Stimulated activated CD4-positive, alpha-beta T cell treated with anti-CD3 and anti-CD28 coated beads, Interleukin-1b, Interleukin-23, amount 100 ng/mL, for 48 hours (primary cell): Measurements from ENCODE around the gene MVK.

ENCODE experiments used
- DNase-seq: peaks from one replicate; pipeline ENCODE4 v3.0.0-alpha.2; 2020

The MVK gene

DNA sequence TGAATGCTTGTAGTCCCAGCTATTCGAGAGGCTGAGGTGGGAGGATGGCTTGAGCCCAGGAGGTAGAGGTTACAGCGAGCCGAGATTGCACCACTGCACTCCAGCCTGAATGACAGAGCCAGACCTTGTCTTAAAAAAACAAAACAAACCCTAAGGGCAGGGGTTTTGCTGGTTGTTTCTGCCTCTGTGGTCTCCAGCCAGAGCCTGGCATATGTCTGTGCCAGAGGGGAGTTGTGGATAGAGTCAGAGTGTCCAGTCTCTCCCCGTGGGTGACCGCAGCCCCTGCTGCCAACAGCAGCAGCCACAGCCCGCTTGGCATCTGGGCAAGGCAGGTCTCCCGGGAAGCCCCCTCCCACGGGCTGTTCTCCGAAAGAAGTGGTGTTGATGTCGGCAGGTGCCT, 37.6 kb downstream of the MVK start:
- no peak for DNase-seq

GRCh38 chr12:109612003-109612402, 38.4 kb downstream of the MVK start:
- no peak for DNase-seq

GRCh38 chr12:109612975-109613502, 39.4 kb downstream of the MVK start:
- no peak for DNase-seq

- DNase-seq, result no peak
Measured at GRCh38 chr12:109613649-109614455, 40.3 kb downstream of the MVK start.

DNA sequence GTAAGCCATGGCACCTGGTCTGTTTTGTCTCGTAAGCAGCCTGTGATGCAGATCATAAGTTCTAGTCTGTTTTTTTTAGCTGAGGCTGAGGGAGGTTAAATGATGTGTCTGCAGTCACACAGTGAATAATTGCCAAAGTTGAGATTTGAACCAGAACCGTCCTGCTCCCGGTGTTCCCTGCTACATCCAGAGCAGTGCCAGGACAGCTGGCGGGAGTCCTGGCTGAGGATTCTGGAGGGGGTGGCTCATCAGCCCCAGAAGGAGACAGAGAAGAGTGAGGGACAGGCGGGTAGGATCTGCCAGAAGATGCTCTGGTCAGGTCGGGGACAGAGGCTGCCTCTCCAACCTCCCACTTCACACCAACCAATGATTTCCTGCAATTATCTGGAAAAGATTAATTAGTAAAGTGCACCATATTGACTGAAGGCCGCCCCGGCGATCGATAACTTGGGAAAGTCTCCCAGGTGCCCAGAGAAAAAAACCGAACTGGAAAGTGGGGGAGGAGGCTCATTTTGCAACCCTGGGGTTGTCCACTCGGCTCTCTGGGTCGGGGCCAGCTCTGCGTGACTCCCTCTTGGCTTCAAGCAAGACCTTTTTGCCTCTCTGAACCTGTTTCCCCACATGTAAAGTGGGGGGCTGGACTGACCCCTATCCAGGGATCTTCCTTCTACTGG, 42.1 kb downstream of the MVK start:
- DNase-seq, result no peak

DNA sequence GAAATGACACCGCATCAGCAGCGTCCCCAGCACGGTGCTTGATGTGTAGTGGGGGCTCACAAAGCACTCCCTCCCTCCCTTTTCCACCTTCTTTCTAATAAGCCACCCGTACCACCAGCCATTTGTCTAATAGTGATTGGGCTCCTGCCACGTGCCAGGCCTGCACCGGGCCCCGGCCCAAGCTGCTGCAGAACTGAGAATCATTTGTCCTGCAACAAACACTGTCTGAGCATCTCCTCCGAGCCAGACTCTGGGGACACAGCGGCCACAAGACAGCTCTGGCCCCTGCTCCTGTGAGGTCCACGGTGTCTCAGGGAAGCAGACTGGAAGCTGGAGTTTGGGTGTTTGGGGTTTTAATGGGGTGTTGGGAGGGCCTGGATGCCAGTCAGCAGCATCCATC, 43.9 kb downstream of the MVK start:
- DNase-seq, result no peak

GRCh38 chr12:109618082-109618481, 44.5 kb downstream of the MVK start:
- DNase-seq, result no peak

DNA sequence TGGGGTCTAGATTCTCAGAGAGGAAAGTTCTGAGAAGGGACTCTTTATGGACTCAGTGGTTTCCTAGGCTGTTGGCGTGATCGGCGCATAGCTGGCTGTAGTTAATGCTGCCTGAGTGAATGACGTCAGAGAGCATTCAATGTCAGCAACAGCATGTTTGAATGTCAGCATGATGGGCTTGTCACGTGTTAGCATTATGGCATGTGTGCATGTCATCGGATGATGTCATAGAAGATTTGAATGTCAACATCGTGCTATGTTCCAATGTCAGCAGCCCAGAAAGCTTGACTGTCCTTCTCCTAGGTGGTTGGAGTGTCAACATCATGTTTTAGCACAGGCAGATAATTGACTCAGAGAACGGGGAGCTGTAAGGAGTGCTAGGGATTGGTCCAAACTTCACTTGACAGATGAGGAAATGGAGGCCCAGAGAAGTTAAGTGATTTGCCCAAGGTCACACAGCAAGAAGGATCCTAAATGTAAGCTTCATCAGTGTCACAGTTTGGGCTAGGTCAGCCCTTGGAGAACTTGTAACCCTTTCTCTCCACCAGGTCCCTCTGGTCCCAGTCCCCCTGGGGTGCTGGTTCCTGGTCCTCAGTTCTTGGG, 45.5 kb downstream of the MVK start:
- DNase-seq, result no peak

DNA sequence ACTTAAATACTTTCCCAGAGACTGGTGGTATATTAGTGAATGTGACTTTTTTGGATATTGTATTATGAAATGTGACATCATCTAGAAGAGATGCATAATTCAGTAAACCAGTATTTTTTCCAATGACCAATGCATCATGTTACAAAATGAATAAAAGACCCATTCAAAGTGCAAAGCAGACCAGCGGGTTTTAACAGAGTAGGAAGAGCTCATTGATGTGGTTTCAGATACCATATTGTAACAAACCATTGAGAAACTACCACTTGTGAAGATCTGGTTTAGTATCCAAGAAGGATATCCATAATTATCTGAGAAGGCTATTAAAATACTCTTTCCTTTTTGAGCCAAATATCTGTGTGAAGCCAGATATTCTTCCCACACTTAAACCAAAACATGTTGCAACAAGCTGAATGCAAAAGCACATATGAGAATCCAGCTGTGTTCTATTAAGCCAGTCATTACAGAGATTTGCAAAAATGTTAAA, 47.7 kb downstream of the MVK start:
- no peak for DNase-seq

- no peak for DNase-seq
Measured at GRCh38 chr12:109621901-109622364, 48.3 kb downstream of the MVK start.

GRCh38 chr12:109624467-109624866, 50.9 kb downstream of the MVK start:
- DNase-seq, result no peak

DNA sequence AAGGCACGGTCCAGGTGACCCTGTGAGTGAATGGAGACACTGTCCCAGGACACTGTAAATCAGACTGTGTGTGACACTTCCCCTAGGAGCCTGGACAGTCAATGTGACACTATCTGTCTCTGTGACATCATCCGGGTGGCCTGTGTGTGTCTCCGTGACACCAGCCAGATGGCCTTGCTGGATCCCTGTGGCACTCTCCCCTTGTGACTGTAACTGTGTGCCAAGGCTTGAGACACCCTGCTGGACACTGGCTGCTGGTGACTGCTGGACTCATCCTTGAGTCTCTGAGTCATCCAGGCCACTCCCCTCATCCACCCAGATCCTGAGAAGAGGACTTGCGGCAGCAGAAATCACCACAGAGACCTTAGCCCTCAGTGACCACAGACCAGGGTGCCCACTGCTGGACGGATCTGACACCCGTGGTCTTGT, 51.6 kb downstream of the MVK start:
- no peak for DNase-seq

- DNase-seq, result no peak
Measured at GRCh38 chr12:109625749-109626377, 52.3 kb downstream of the MVK start.

- DNase-seq, result no peak
Measured at GRCh38 chr12:109626378-109627115, 53.0 kb downstream of the MVK start.

DNA sequence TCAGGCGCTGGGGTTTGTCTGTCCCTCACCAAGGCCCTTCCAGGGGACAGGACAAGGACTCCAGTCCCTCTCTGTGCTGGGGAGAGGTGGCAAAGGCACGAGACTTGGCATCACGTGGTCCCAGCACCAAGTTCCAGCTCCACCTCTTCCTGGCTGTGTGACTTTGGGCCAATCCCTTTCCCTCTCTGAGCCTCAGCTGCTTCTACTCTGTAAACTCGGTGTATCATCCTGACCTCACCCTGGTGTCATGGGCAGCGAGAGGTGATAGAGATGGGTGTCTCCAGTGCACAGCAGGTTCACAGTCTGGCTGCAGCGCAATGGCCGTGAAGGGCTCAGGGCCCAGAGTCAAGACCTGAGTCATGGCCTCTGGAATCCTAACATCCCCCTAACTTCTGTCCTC, 54.0 kb downstream of the MVK start:
- no peak for DNase-seq

DNA sequence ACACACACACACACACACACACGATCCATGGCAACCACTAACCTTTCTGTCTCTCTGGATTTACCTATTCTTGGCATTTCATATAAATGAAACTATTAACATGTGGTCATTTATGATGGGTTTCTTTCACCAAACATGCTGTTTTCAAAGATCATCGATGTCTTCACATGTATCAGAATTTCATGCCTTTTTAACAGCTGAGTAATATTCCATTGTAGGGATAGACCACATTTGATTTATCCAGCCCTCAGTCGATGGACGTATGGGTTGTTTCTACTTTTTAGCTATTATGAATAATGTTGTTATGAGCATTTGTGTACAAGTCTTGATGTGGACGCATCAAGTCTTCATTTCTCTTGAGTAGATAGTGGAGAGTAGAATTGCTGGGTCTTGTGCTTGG, 56.5 kb downstream of the MVK start:
- DNase-seq, result no peak

DNA sequence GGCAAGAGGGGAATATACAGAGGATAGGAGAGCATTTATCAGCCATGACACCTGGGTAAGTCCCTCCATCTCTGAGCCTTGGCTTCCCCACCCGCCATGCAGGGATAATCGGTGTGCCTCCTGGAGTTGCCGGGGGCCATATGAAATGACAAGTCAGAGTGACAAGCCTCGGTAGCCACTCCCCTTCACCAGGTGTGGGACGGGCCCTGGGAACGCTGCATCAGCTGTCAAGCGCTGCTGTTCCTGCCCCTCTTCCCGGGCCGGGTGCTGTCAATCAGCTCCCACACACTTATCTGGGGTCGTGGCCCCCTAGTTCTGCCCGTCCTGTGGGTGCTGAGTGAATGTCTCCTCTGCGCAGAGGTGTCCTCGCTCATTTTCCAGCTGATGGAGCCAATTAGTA, 57.2 kb downstream of the MVK start:
- DNase-seq, result no peak

- DNase-seq, result no peak
Measured at GRCh38 chr12:109631302-109631701, 57.7 kb downstream of the MVK start.

GRCh38 chr12:109631751-109632150, 58.2 kb downstream of the MVK start:
- DNase-seq, result no peak

GRCh38 chr12:109632342-109632741, 58.7 kb downstream of the MVK start:
- DNase-seq, result no peak

DNA sequence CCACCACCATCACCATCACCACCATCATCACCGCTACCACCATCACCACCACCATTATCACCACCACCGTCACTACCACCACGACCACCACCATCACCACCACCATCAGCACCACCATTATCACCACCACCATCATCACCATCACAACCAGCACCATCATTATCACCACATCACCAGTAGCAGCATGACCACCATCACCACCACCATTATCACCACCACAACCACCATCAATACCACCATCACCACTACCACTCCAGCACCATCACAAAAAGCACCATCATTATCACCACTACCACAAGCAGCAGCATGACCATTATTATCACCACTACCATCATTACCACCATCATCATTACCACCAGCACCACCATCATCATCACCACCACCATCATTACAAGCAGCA, 62.1 kb downstream of the MVK start:
- no peak for DNase-seq

GRCh38 chr12:109637348-109637747, 63.8 kb downstream of the MVK start:
- no peak for DNase-seq
